Prostate gland (tissue), 2 donors: ENCODE data around the gene ANLN.

ENCODE experiments used
- CTCF ChIP-seq, 4 experiments: fragments of 200-600 bp in 2 of 4; fragments of 450-650 bp in 2 of 4; sonication (generic) in 2 of 4; IDR thresholded peaks; 1 replicate in 3 of 4; 2 replicates in 1 of 4; pipeline ENCODE4 v1.5.1; 2016 to 2019; ENCODE audit warnings: antibody characterized with exemption in 4 of 4, mild to moderate bottlenecking in 2 of 4, moderate library complexity in 2 of 4
- POLR2AphosphoS5 ChIP-seq: sonication (generic); formaldehyde crosslinking; IDR thresholded peaks from one replicate; pipeline ENCODE4 v1.6.1; 2017; ENCODE audit warnings: antibody characterized with exemption

- TF ChIP-seq POLR2AphosphoS5 (no peak), CTCF (IDR thresholded peaks at IDR 0.05) (no peak)
Observed at GRCh38 chr7:36393826-36394225, 4.2 kb downstream of the ANLN start.
